HCT116 (cell line): ENCODE results near the gene GOLGA8B. TPM values are rescaled to one million over a fixed set of nuclear protein-coding genes. Genes with fewer than 3 reads are reported as not detected.

Experiments used
- ATAC-seq: fragments of 200-7000 bp; cut with Tn5 transposase; 2 replicates; pipeline ENCODE4 v1.9.1; 2020; ENCODE audit warnings: mild to moderate bottlenecking, moderate library complexity
- BruUV-seq: library from RNA; stranded (reverse); fragments of 400-500 nt; replicated peaks from 2 replicates; lab custom pipeline; 2021; lab: Mats Ljungman, UMichigan
- CTCF ChIA-PET: fragments of 300-600 bp; sonication (Branson Sonifier 250); formaldehyde crosslinking; loops from one replicate; lab custom pipeline; 2021; ENCODE audit warnings: antibody characterized with exemption; lab: Charles Lee
- POLR2A ChIA-PET: fragments of 300-600, 350-600 bp; sonication (Branson Sonifier 250); formaldehyde crosslinking; loops from one replicate; lab custom pipeline; 2021; ENCODE audit warnings: antibody characterized with exemption; lab: Charles Lee
- RAD21 ChIA-PET, 2 experiments: fragments of 300-600 bp; sonication (Branson Sonifier 250); formaldehyde crosslinking; loops; one replicate each; lab custom pipeline; 2023; ENCODE audit warnings: low total read pairs in 2 of 2; ENCODE audit not compliant: uncharacterized antibody in 2 of 2, unreplicated experiment in 2 of 2, low non-redundant PET in 1 of 2; lab: Charles Lee
- DNase-seq: peaks from one replicate; pipeline ENCODE4 v3.0.0-alpha.2; 2010; ENCODE audit warnings: low read depth, low spot score
- H2AFZ ChIP-seq: fragments of 200-600 bp; shearing (Covaris generic), sonication (generic); 2 replicates; pipeline ENCODE4 v1.6.1; 2017; ENCODE audit warnings: low read depth, mixed run types, mixed read lengths, antibody characterized with exemption, low read length; ENCODE audit not compliant: poor library complexity, severe bottlenecking
- H3K27ac ChIP-seq: 2 replicates; pipeline ENCODE4 v1.5.1; 2012; ENCODE audit warnings: low read depth, low read length
- H3K27me3 ChIP-seq: fragments of 200-600 bp; sonication (generic); 2 replicates; pipeline ENCODE4 v1.6.1; 2016; ENCODE audit warnings: mixed run types, low read length, mixed read lengths; ENCODE audit not compliant: insufficient read depth
- H3K36me3 ChIP-seq, 2 experiments: fragments of 200-500 bp in 1 of 2; fragments of 200-600 bp in 1 of 2; sonication (Bioruptor generic) in 1 of 2; sonication (generic) in 1 of 2; 2 replicates each; pipeline versions ENCODE4 v1.5.1 to v1.6.1; 2014 to 2016; ENCODE audit warnings: low read length in 2 of 2, inconsistent platforms in 1 of 2, mixed read lengths in 1 of 2, mixed run types in 1 of 2; ENCODE audit not compliant: insufficient read depth in 2 of 2, control insufficient read depth in 1 of 2
- H3K4me1 ChIP-seq, 2 experiments: fragments of 200-600 bp in 1 of 2; sonication (generic) in 1 of 2; 2 replicates each; pipeline versions ENCODE4 v1.5.1 to v1.6.1; 2012 to 2017; ENCODE audit warnings: low read length in 2 of 2, inconsistent platforms in 1 of 2, mild to moderate bottlenecking in 1 of 2, mixed read lengths in 1 of 2, mixed run types in 1 of 2, moderate library complexity in 1 of 2; ENCODE audit not compliant: insufficient read depth in 2 of 2, control insufficient read depth in 1 of 2
- H3K4me2 ChIP-seq: fragments of 200-600 bp; sonication (generic); 2 replicates; pipeline ENCODE4 v1.6.1; 2017; ENCODE audit warnings: mixed run types, low read length, mixed read lengths
- H3K4me3 ChIP-seq, 2 experiments: fragments of 200-600 bp in 1 of 2; sonication (generic) in 1 of 2; replicated peaks in 1 of 2; 2 replicates each; pipeline ENCODE4 v1.5.1; 2011 to 2016; ENCODE audit warnings: low read length in 2 of 2, control low read depth in 1 of 2, low read depth in 1 of 2, mild to moderate bottlenecking in 1 of 2, mixed read lengths in 1 of 2, mixed run types in 1 of 2
- H3K79me2 ChIP-seq: fragments of 200-600 bp; sonication (generic); 2 replicates; pipeline ENCODE4 v1.6.1; 2017; ENCODE audit warnings: mild to moderate bottlenecking, mixed run types, low read length, moderate library complexity, mixed read lengths; ENCODE audit not compliant: insufficient read depth
- H3K9ac ChIP-seq: fragments of 200-600 bp; sonication (generic); 2 replicates; pipeline ENCODE4 v1.6.1; 2016; ENCODE audit warnings: low read length, mixed read lengths
- H3K9me2 ChIP-seq: fragments of 200-600 bp; sonication (generic), shearing (Covaris generic); 2 replicates; pipeline ENCODE4 v1.6.1; 2017; ENCODE audit warnings: mixed run types, mild to moderate bottlenecking, moderate library complexity; ENCODE audit not compliant: insufficient read depth
- H3K9me3 ChIP-seq, 2 experiments: fragments of 200-500 bp in 1 of 2; fragments of 200-600 bp in 1 of 2; sonication (Bioruptor generic) in 1 of 2; sonication (generic) in 1 of 2; 2 replicates each; pipeline ENCODE4 v1.6.1; 2014 to 2017; ENCODE audit warnings: low read length in 2 of 2, mixed read lengths in 2 of 2, inconsistent platforms in 1 of 2, low read depth in 1 of 2, mild to moderate bottlenecking in 1 of 2, mixed run types in 1 of 2, moderate library complexity in 1 of 2; ENCODE audit not compliant: control insufficient read depth in 1 of 2, insufficient read depth in 1 of 2
- H4K20me1 ChIP-seq: fragments of 200-600 bp; sonication (generic), shearing (Covaris generic); 2 replicates; pipeline ENCODE4 v1.6.1; 2017; ENCODE audit warnings: mixed run types, mild to moderate bottlenecking, moderate library complexity; ENCODE audit not compliant: insufficient read depth
- CEBPB ChIP-seq: IDR thresholded peaks from 2 replicates; pipeline ENCODE4 v1.6.1; 2012; ENCODE audit warnings: low read depth
- EZH2 ChIP-seq: fragments of 200-600 bp; sonication (generic); IDR thresholded peaks from 2 replicates; pipeline ENCODE4 v1.6.1; 2017; ENCODE audit warnings: antibody characterized with exemption, mixed run types
- POLR2A ChIP-seq: IDR thresholded peaks from 2 replicates; pipeline ENCODE4 v1.7.0; 2011; ENCODE audit warnings: borderline replicate concordance; ENCODE audit not compliant: insufficient read depth, insufficient read length; ENCODE audit errors: extremely low read depth
- SIN3A ChIP-seq: IDR thresholded peaks from 2 replicates; pipeline ENCODE4 v1.6.1; 2012; ENCODE audit warnings: low read depth
- SP1 ChIP-seq: IDR thresholded peaks from 2 replicates; pipeline ENCODE4 v1.6.1; 2012; ENCODE audit warnings: low read depth
- SRF ChIP-seq: IDR thresholded peaks from 2 replicates; pipeline ENCODE4 v1.6.1; 2012; ENCODE audit warnings: low read depth
- TCF7L2 ChIP-seq: IDR thresholded peaks from 2 replicates; pipeline ENCODE4 v1.7.0; 2011; ENCODE audit warnings: borderline replicate concordance, inconsistent platforms; ENCODE audit not compliant: insufficient read depth, insufficient read length; ENCODE audit errors: extremely low read depth
- ZFX ChIP-seq: fragments of 450-650 bp; IDR thresholded peaks from 2 replicates; pipeline ENCODE4 v1.6.1; 2017
- ZNF274 ChIP-seq: fragments of 200-500 bp; sonication (Bioruptor generic); IDR thresholded peaks from 2 replicates; pipeline ENCODE4 v1.6.1; 2014; ENCODE audit warnings: mild to moderate bottlenecking, low read depth, low read length, inconsistent platforms
- intact Hi-C: fragments of 100-400 bp; cut with micrococcal nuclease; formaldehyde crosslinking; loops from 2 replicates; pipeline ENCODE4 v1.10.0; 2022
- total RNA-seq: library from RNA; stranded (reverse); gene quantifications from one replicate; pipeline ENCODE4 v1.2.1, GENCODE V29; 2021; ENCODE audit not compliant: unreplicated experiment
- TF ChIP-seq, protein P1 (sequence below): IDR thresholded peaks from 2 replicates; pipeline ENCODE4 v1.6.1; 2012
- TF ChIP-seq, protein P2 (sequence below), 3 experiments: fragments of 200-600 bp in 1 of 3; sonication (generic) in 1 of 3; IDR thresholded peaks in 2 of 3; conservative IDR thresholded peaks in 1 of 3; 2 replicates each; pipeline ENCODE4 v1.5.1; 2012 to 2017; ENCODE audit warnings: low read depth in 2 of 3, low read length in 2 of 3, antibody characterized with exemption in 1 of 3, borderline replicate concordance in 1 of 3, control low read depth in 1 of 3, mild to moderate bottlenecking in 1 of 3, mixed read lengths in 1 of 3, mixed run types in 1 of 3, moderate library complexity in 1 of 3; ENCODE audit not compliant: insufficient read depth in 1 of 3
- TF ChIP-seq, protein P3 (sequence below): IDR thresholded peaks from 2 replicates; pipeline ENCODE4 v1.6.1; 2012; ENCODE audit warnings: low read depth
- TF ChIP-seq, protein P4 (sequence below): IDR thresholded peaks from 2 replicates; pipeline ENCODE4 v1.6.1; 2011; ENCODE audit warnings: mild to moderate bottlenecking, low read length, moderate library complexity; ENCODE audit not compliant: insufficient replicate concordance; ENCODE audit errors: extremely low read depth

GOLGA8B gene
- total RNA-seq, 1 experiment from 2014 or later: 69.9 TPM

DNA sequence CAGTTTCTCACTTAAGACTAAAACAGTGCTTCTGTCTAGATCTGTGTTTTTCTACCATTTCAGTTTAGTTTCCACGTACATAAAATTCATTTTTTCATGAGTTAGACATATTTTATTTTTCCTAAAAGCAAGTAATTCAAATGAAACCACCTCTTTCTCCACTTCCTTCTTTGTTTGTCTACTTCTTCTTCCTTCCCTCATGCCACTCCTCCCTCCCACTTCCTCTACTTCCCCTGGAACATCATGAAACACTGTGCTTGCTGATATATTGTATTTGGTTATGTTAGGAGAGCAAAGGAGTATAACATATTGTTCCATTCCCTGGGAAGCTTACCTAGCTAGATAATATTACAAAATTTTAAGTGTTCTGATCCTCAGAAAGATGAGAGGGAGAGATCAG is 36.7 kb upstream of the GOLGA8B start:
- ChIA-PET CTCF (interaction anchor here (1.9 to 3.3 kb wide), 3 partner anchors 10 to 349 kb away, joined by 7 to 56 read pairs (median 13); partner anchors contain the start of gene AQR), RAD21 (no interaction called here), POLR2A (no interaction called here)
- BruUV-seq: no TSS peak
- Histone ChIP-seq H3K4me3 (no peak overlapping the region), H3K27me3 (peaks cover 41% of the 10 kb centered on the region), H4K20me1 (no peaks in the 10 kb centered on the region), H3K9me3 (no peaks in the 10 kb centered on the region), H3K36me3 (no peaks in the 10 kb centered on the region), H2AFZ (no peak overlapping the region), H3K4me2 (no peak overlapping the region), H3K9me2 (no peaks in the 10 kb centered on the region), H3K4me1 (0 out of 4 replicates have a peak, but pooled peaks cover 0 to 3% of the 10 kb centered on the region in 2 experiments), H3K27ac (no peak overlapping the region), H3K79me2 (no peaks in the 10 kb centered on the region), H3K9ac (no peak overlapping the region)
- TF ChIP-seq CEBPB (no peak), ZFX (no peak), SRF (no peak)
- TF ChIP-seq, protein P1, sequence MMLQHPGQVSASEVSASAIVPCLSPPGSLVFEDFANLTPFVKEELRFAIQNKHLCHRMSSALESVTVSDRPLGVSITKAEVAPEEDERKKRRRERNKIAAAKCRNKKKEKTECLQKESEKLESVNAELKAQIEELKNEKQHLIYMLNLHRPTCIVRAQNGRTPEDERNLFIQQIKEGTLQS: no peak
- DNase-seq (no peak), ATAC-seq (no peak)
- intact Hi-C loops: no loop called here

DNA sequence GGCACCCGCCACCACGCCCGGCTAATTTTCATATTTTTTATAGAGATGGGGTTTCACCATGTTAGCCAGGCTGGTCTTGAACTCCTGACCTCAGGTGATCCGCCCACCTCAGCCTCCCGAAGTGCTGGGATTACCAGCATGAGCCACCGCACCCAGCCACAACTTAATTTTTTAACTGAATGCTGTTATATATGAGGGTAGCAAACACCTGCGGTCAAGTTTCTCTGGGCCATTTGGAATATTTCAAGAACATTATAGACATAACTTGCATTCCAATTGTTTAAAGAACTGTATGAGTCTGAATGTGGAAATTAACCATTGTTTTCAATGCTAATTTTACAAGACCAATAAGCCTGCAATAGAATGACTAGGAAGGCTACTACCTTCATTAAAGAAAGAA is 35.7 kb upstream of the GOLGA8B start:
- H3K36me3 ChIP-seq: no peaks in the 10 kb centered on the region
- H3K27me3 ChIP-seq: peaks cover 47% of the 10 kb centered on the region
- no peak overlapping the region for H3K4me2 ChIP-seq
- DNase-seq: no peak
- intact Hi-C loops: no loop called here
- H3K27ac ChIP-seq: no peak overlapping the region
- no peaks in the 10 kb centered on the region for H3K79me2 ChIP-seq
- ChIA-PET POLR2A (no interaction called here), RAD21 (no interaction called here), CTCF (no interaction called here)
- no peak for ATAC-seq
- H3K4me3 ChIP-seq: no peak overlapping the region
- no peak overlapping the region for H2AFZ ChIP-seq
- H3K9ac ChIP-seq: no peak overlapping the region
- no peaks in the 10 kb centered on the region for H4K20me1 ChIP-seq
- no peaks in the 10 kb centered on the region for H3K9me2 ChIP-seq
- H3K9me3 ChIP-seq: no peaks in the 10 kb centered on the region
- H3K4me1 ChIP-seq: 0 out of 4 replicates have a peak, but pooled peaks cover 0 to 3% of the 10 kb centered on the region in 2 experiments
- BruUV-seq: no TSS peak
- TF ChIP-seq SP1 (no peak), EZH2 (no peak), SRF (no peak), ZNF274 (no peak), TCF7L2 (no peak), POLR2A (no peak), SIN3A (no peak)
- TF ChIP-seq, protein P2, sequence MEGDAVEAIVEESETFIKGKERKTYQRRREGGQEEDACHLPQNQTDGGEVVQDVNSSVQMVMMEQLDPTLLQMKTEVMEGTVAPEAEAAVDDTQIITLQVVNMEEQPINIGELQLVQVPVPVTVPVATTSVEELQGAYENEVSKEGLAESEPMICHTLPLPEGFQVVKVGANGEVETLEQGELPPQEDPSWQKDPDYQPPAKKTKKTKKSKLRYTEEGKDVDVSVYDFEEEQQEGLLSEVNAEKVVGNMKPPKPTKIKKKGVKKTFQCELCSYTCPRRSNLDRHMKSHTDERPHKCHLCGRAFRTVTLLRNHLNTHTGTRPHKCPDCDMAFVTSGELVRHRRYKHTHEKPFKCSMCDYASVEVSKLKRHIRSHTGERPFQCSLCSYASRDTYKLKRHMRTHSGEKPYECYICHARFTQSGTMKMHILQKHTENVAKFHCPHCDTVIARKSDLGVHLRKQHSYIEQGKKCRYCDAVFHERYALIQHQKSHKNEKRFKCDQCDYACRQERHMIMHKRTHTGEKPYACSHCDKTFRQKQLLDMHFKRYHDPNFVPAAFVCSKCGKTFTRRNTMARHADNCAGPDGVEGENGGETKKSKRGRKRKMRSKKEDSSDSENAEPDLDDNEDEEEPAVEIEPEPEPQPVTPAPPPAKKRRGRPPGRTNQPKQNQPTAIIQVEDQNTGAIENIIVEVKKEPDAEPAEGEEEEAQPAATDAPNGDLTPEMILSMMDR (IDR thresholded peaks at IDR 0.05 in 2 of 3, conservative IDR thresholded peaks at IDR 0.05 in 1 of 3; ENCODE audit: borderline replicate concordance in 1 of 3, insufficient read depth in 1 of 3, low read depth in 2 of 3, low read length in 2 of 3): no peak
- TF ChIP-seq, protein P3, sequence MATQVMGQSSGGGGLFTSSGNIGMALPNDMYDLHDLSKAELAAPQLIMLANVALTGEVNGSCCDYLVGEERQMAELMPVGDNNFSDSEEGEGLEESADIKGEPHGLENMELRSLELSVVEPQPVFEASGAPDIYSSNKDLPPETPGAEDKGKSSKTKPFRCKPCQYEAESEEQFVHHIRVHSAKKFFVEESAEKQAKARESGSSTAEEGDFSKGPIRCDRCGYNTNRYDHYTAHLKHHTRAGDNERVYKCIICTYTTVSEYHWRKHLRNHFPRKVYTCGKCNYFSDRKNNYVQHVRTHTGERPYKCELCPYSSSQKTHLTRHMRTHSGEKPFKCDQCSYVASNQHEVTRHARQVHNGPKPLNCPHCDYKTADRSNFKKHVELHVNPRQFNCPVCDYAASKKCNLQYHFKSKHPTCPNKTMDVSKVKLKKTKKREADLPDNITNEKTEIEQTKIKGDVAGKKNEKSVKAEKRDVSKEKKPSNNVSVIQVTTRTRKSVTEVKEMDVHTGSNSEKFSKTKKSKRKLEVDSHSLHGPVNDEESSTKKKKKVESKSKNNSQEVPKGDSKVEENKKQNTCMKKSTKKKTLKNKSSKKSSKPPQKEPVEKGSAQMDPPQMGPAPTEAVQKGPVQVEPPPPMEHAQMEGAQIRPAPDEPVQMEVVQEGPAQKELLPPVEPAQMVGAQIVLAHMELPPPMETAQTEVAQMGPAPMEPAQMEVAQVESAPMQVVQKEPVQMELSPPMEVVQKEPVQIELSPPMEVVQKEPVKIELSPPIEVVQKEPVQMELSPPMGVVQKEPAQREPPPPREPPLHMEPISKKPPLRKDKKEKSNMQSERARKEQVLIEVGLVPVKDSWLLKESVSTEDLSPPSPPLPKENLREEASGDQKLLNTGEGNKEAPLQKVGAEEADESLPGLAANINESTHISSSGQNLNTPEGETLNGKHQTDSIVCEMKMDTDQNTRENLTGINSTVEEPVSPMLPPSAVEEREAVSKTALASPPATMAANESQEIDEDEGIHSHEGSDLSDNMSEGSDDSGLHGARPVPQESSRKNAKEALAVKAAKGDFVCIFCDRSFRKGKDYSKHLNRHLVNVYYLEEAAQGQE: no peak
- TF ChIP-seq, protein P4, sequence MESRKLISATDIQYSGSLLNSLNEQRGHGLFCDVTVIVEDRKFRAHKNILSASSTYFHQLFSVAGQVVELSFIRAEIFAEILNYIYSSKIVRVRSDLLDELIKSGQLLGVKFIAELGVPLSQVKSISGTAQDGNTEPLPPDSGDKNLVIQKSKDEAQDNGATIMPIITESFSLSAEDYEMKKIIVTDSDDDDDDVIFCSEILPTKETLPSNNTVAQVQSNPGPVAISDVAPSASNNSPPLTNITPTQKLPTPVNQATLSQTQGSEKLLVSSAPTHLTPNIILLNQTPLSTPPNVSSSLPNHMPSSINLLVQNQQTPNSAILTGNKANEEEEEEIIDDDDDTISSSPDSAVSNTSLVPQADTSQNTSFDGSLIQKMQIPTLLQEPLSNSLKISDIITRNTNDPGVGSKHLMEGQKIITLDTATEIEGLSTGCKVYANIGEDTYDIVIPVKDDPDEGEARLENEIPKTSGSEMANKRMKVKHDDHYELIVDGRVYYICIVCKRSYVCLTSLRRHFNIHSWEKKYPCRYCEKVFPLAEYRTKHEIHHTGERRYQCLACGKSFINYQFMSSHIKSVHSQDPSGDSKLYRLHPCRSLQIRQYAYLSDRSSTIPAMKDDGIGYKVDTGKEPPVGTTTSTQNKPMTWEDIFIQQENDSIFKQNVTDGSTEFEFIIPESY: no peak
